ENCODE data around the gene KRT6B.

The KRT6B gene

GRCh38 chr12:52439420-52439819 is 12.5 kb downstream of the KRT6B start:
- no peak overlapping the region for H3K4me3 ChIP-seq (ENCODE audit: low read length)
- DNase-seq (ENCODE audit: low read depth, low spot score) = no peak

- H3K4me3 ChIP-seq (ENCODE audit: low read length) = no peak overlapping the region
- DNase-seq (ENCODE audit: low read depth, low spot score) = no peak
These were observed 13.3 kb downstream of the KRT6B start for GRCh38 chr12:52438305-52439301.

- no peak overlapping the region for H3K4me3 ChIP-seq (ENCODE audit: low read length)
- no peak for DNase-seq (ENCODE audit: low read depth, low spot score)
These were observed 14.4 kb downstream of the KRT6B start for GRCh38 chr12:52437508-52437907.

- no peak for DNase-seq (ENCODE audit: low read depth, low spot score)
- H3K4me3 ChIP-seq (ENCODE audit: low read length) = no peak overlapping the region
These were observed 15.0 kb downstream of the KRT6B start for GRCh38 chr12:52436828-52437474.

GRCh38 chr12:52436000-52436827 is 15.7 kb downstream of the KRT6B start:
- DNase-seq (ENCODE audit: low read depth, low spot score) = no peak
- H3K4me3 ChIP-seq (ENCODE audit: low read length) = no peak overlapping the region

GRCh38 chr12:52435659-52435999 is 16.3 kb downstream of the KRT6B start:
- H3K4me3 ChIP-seq (ENCODE audit: low read length) = no peak overlapping the region
- no peak for DNase-seq (ENCODE audit: low read depth, low spot score)

GRCh38 chr12:52434760-52435530 is 17.0 kb downstream of the KRT6B start:
- no peak for DNase-seq (ENCODE audit: low read depth, low spot score)
- no peak overlapping the region for H3K4me3 ChIP-seq (ENCODE audit: low read length)

GRCh38 chr12:52434081-52434733 is 17.7 kb downstream of the KRT6B start, which contains the start of gene KRT75:
Gene KRT75, minus strand, starts transcription at chr12:52434371. Its CDS starts 67 bp downstream, at chr12:52434304.
- no peak within 1 kb of the TSS for H3K4me3 ChIP-seq (ENCODE audit: low read length)
- DNase-seq (ENCODE audit: low read depth, low spot score) = no peak

GRCh38 chr12:52433501-52434080 is 18.4 kb downstream of the KRT6B start:
- no peak for DNase-seq (ENCODE audit: low read depth, low spot score)

GRCh38 chr12:52432559-52433207 is 19.3 kb downstream of the KRT6B start:
- DNase-seq (ENCODE audit: low read depth, low spot score) = no peak
- H3K4me3 ChIP-seq (ENCODE audit: low read length) = no peak overlapping the region

More at GRCh38 chr12:52433501-52434080, 18.4 kb downstream of the KRT6B start:
- H3K4me3 ChIP-seq (ENCODE audit: low read length) = no peak overlapping the region

GRCh38 chr12:52428121-52428520 is 23.8 kb downstream of the KRT6B start:
- no peak overlapping the region for H3K4me3 ChIP-seq (ENCODE audit: low read length)
- DNase-seq (ENCODE audit: low read depth, low spot score) = no peak

- no peak overlapping the region for H3K4me3 ChIP-seq (ENCODE audit: low read length)
- no peak for DNase-seq (ENCODE audit: low read depth, low spot score)
These were observed 24.9 kb downstream of the KRT6B start for GRCh38 chr12:52427083-52427482.

- no peak for DNase-seq (ENCODE audit: low read depth, low spot score)
- H3K4me3 ChIP-seq (ENCODE audit: low read length) = no peak overlapping the region
These were observed 25.9 kb downstream of the KRT6B start for GRCh38 chr12:52426034-52426433.

- DNase-seq (ENCODE audit: low read depth, low spot score) = no peak
- H3K4me3 ChIP-seq (ENCODE audit: low read length) = no peak overlapping the region
These were observed 26.5 kb downstream of the KRT6B start for GRCh38 chr12:52425466-52425865.

GRCh38 chr12:52423661-52424500 is 28.1 kb downstream of the KRT6B start:
- no peak overlapping the region for H3K4me3 ChIP-seq (ENCODE audit: low read length)
- no peak for DNase-seq (ENCODE audit: low read depth, low spot score)

GRCh38 chr12:52423035-52423434 is 28.9 kb downstream of the KRT6B start:
- no peak for DNase-seq (ENCODE audit: low read depth, low spot score)
- H3K4me3 ChIP-seq (ENCODE audit: low read length) = no peak overlapping the region

- no peak overlapping the region for H3K4me3 ChIP-seq (ENCODE audit: low read length)
- no peak for DNase-seq (ENCODE audit: low read depth, low spot score)
These were observed 32.3 kb downstream of the KRT6B start for GRCh38 chr12:52419656-52420055.

All from Jurkat, Clone E6-1 (cell line).